NCI-H187 (cell line): Measurements from ENCODE around the gene TCF4.

Experiments
- DNase-seq, 2 experiments: peaks; one replicate each; lab custom pipeline; 2025; lab: John Stamatoyannopoulos, UW

TCF4 gene

GRCh38 chr18:55179835-55180234, 408.2 kb downstream of the TCF4 start:
- DNase-seq: no peak

DNA sequence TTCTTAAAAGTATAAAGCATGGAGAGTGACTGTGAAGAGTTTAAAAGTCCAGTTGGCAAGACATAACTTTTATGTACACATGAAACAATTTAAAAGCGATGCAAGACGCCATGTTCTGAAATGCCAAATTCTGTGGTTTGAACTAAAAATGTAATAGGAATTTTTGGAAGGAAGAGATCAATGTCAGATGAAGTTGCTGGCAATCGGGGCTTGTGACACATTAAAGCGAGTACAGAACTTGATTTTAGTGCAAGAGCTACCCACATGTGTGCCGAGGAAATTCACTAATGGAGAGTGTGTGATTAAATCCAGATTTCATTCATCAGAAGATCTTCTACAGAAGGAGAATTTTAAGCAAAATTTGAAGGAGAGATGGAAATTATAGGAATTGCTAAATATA, 408.6 kb downstream of the TCF4 start:
- no peak for DNase-seq

- DNase-seq: no peak
These were observed 414.7 kb downstream of the TCF4 start for GRCh38 chr18:55173291-55173690.
